ENCODE results near the gene MYH9.
"Not testable (repeated sequence)": the region's sequence is repeated elsewhere in the genome, so short reads cannot be mapped to it uniquely, and the experiment has no call there.

MYH9 gene

GRCh38 chr22:36413022-36413775 lies 25.4 kb upstream of the MYH9 start:
- DNase-seq = no peak

GRCh38 chr22:36411589-36412258 lies 24.0 kb upstream of the MYH9 start:
- DNase-seq = no peak

- peak; percentile 66 for DNase-seq
Observed at GRCh38 chr22:36409911-36410756, 22.4 kb upstream of the MYH9 start.

GRCh38 chr22:36409554-36409910 lies 21.8 kb upstream of the MYH9 start:
- DNase-seq = not testable (repeated sequence)

GRCh38 chr22:36409056-36409455 lies 21.3 kb upstream of the MYH9 start:
- no peak for DNase-seq

- DNase-seq = no peak
Observed at GRCh38 chr22:36406721-36407120, 19.0 kb upstream of the MYH9 start.

- DNase-seq = no peak
Observed at GRCh38 chr22:36405671-36406538, 18.1 kb upstream of the MYH9 start.

GRCh38 chr22:36405221-36405661 lies 17.5 kb upstream of the MYH9 start:
- no peak for DNase-seq

- no peak for DNase-seq
Observed at GRCh38 chr22:36404446-36404845, 16.7 kb upstream of the MYH9 start.

GRCh38 chr22:36399472-36399778 lies 11.7 kb upstream of the MYH9 start:
- no peak for DNase-seq

- DNase-seq = no peak
Observed at GRCh38 chr22:36398601-36399471, 11.1 kb upstream of the MYH9 start.

GRCh38 chr22:36397131-36398093 lies 9.6 kb upstream of the MYH9 start:
- no peak for DNase-seq

- no peak for DNase-seq
Observed at GRCh38 chr22:36395915-36396314, 8.1 kb upstream of the MYH9 start.

GRCh38 chr22:36395055-36395849 lies 7.5 kb upstream of the MYH9 start:
- no peak for DNase-seq

- DNase-seq = no peak
Observed at GRCh38 chr22:36391638-36392037, 3.9 kb upstream of the MYH9 start.

- DNase-seq = not testable (repeated sequence)
Observed at GRCh38 chr22:36389122-36389521, 1.4 kb upstream of the MYH9 start.

GRCh38 chr22:36387709-36387958 lies 133 bp downstream of the MYH9 start:
- DNase-seq = no peak

- DNase-seq = peak; percentile 74
Observed at GRCh38 chr22:36386900-36387708, 663 bp downstream of the MYH9 start.

GRCh38 chr22:36386351-36386899 lies 1.3 kb downstream of the MYH9 start:
- peak; percentile 55 for DNase-seq

All from activated CD4-positive, CD25-positive, alpha-beta regulatory T cell treated with anti-CD3 and anti-CD28 coated beads, Interleukin-2, amount 50 U/mL, for 72 hours (primary cell).